Aorta (tissue), 5 donors: Measurements from ENCODE around the gene ABCA1. TPM values are rescaled to one million over a fixed set of nuclear protein-coding genes. Genes with fewer than 3 reads are reported as not detected.
"Not testable (repeated sequence)": the region's sequence is repeated elsewhere in the genome, so short reads cannot be mapped to it uniquely, and the experiment has no call there.

ENCODE experiments used
- ATAC-seq: fragments of 200-7000 bp; cut with Tn5 transposase; one replicate; pipeline ENCODE4 v1.9.1; 2022; ENCODE audit warnings: moderate library complexity; ENCODE audit not compliant: low FRiP score
- DNase-seq, 2 donors: peaks; one replicate each; pipeline ENCODE4 v3.0.0-alpha.2; 2020
- H3K27ac ChIP-seq, 2 donors: one replicate each; pipeline ENCODE4 v1.5.1; 2013; ENCODE audit warnings: low read length in 2 of 2, mild to moderate bottlenecking in 2 of 2, moderate library complexity in 2 of 2, control low read depth in 1 of 2, inconsistent platforms in 1 of 2, low read depth in 1 of 2
- H3K27me3 ChIP-seq, 2 donors: one replicate each; pipeline ENCODE4 v1.6.1; 2013; ENCODE audit warnings: control low read depth in 1 of 2, low read length in 1 of 2, mild to moderate bottlenecking in 1 of 2, moderate library complexity in 1 of 2; ENCODE audit not compliant: insufficient read depth in 2 of 2, control insufficient read depth in 1 of 2
- H3K36me3 ChIP-seq, 2 donors: one replicate each; pipeline ENCODE4 v1.6.1; 2013; ENCODE audit warnings: control low read depth in 1 of 2, low read length in 1 of 2, mild to moderate bottlenecking in 1 of 2; ENCODE audit not compliant: insufficient read depth in 2 of 2, control insufficient read depth in 1 of 2
- H3K4me1 ChIP-seq, 2 donors: one replicate each; pipeline ENCODE4 v1.6.1; 2013; ENCODE audit warnings: low read length in 2 of 2, control low read depth in 1 of 2, mild to moderate bottlenecking in 1 of 2, moderate library complexity in 1 of 2; ENCODE audit not compliant: insufficient read depth in 2 of 2, control insufficient read depth in 1 of 2
- H3K4me3 ChIP-seq, 2 donors: one replicate each; pipeline ENCODE4 v1.5.1; 2013; ENCODE audit warnings: low read length in 2 of 2, control low read depth in 1 of 2, mild to moderate bottlenecking in 1 of 2
- H3K9me3 ChIP-seq: one replicate; pipeline ENCODE4 v1.6.1; 2013; ENCODE audit warnings: mild to moderate bottlenecking, low read length; ENCODE audit not compliant: control insufficient read depth
- WGBS, 2 donors: extraction: QIAGEN DNeasy Blood & Tissue Kit; methylation state at CpG; one replicate each; pipeline ENCODE4 v1.1.7; 2013; 5-methylcytosine and 5-hydroxymethylcytosine counted together
- intact Hi-C, 2 donors: fragments of 100-400 bp; cut with DNase I; formaldehyde crosslinking; loops; one replicate each; pipeline versions ENCODE4 v1.14.2 to v1.15.0; 2022
- polyA plus RNA-seq, 2 donors: library from polyadenylated mRNA; stranded (reverse); fragments of 200-250 nt; gene quantifications; one replicate each; pipeline ENCODE4 v1.2.3, GENCODE V29; 2013
- total RNA-seq, 2 donors: library from RNA; stranded (reverse); fragmentation: NEBNext Ultra II Directional; extraction: Animal tissue kit (Norgen Biotek cat#: 25700); gene quantifications; one replicate each; pipeline ENCODE4 v1.2.1, GENCODE V29; 2021
- donor health status: healthy with polysubstance abuse.
- donor health status: Bipolar disorder and iron deficiency.
- donor health status: DM: no; HTN: no; CAD: no.
- donor health status: DM: no; HTN: no; CAD: no.
- donor health status: DM: yes; HTN: yes; CAD: no.

ABCA1 gene
- total and polyA plus RNA-seq, 4 donors, result 5.4 to 44.7 (median 19.7) TPM

GRCh38 chr9:104958006-104958405, 30.1 kb upstream of the ABCA1 start:
- ATAC-seq, H3K9me3 ChIP-seq, DNase-seq, intact Hi-C loops, H3K27ac ChIP-seq, H3K4me1 ChIP-seq, H3K27me3 ChIP-seq, H3K4me3 ChIP-seq, H3K36me3 ChIP-seq: not testable (repeated sequence)
- 63 to 84% methylated on average over 4 of the region's 4 CpGs for WGBS, 2 donors

DNA sequence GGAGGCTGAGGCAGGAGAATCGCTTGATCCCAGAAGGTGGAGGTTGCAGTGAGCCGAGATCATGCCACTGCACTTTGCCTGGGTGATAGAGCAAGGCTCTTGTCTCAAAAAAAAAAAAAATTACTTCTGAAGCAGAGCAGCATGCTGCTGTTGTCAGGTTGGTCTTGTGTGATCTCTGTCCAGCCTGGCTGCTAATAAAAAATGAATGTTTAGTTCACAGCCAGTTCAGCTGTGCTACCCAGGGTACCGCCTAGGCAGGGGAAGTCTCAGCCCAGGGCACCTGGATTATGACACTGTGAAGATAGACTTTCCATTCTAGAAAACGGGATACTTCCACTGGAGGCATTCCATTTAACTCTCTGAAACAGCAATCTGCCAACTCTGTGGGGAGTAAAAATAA, 23.5 kb upstream of the ABCA1 start:
- WGBS, 2 donors, result 60 to 66% methylated on average over 4 of the region's 4 CpGs
- DNase-seq (no peak), ATAC-seq (no peak)
- H3K4me1 ChIP-seq, result no peaks in the 10 kb centered on the region
- no peaks in the 10 kb centered on the region for H3K9me3 ChIP-seq
- intact Hi-C loops, result no loop called here
- H3K27me3 ChIP-seq, result no peaks in the 10 kb centered on the region
- H3K27ac ChIP-seq, result no peak overlapping the region
- no peaks in the 10 kb centered on the region for H3K36me3 ChIP-seq
- no peak overlapping the region for H3K4me3 ChIP-seq

DNA sequence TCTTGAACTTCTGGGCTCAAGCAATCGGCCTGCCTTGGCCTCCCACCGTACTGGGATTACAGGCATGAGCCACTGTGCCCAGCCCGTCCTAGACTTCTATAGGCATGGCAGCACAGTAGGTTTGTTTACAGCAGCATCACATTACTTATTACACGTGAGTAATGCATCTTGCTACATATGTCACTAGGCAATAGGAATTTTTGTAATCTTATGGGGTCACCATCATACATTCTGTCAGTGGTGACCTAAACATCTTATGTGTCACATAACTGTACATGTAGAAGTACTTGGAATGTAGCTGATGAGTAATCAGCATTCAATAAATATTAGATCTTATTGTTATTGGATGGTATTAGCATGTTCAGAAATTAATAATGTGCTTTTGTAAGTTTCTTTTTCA, 22.9 kb upstream of the ABCA1 start:
- Histone ChIP-seq H3K27me3 (no peaks in the 10 kb centered on the region), H3K27ac (no peak overlapping the region), H3K9me3 (no peaks in the 10 kb centered on the region), H3K4me3 (no peak overlapping the region), H3K36me3 (no peaks in the 10 kb centered on the region), H3K4me1 (no peaks in the 10 kb centered on the region)
- no peak for ATAC-seq
- intact Hi-C loops, result no loop called here
- DNase-seq, result no peak
- WGBS, 2 donors, result 94 to 95% methylated on average over 4 of the region's 4 CpGs

- Histone ChIP-seq H3K4me3 (no peak overlapping the region), H3K9me3 (no peaks in the 10 kb centered on the region), H3K27me3 (no peaks in the 10 kb centered on the region), H3K36me3 (no peaks in the 10 kb centered on the region), H3K4me1 (no peaks in the 10 kb centered on the region), H3K27ac (no peak overlapping the region)
- no peak for ATAC-seq
- intact Hi-C loops, result no loop called here
- no peak for DNase-seq
- WGBS, 2 donors, result 87 to 88% methylated on average over 3 of the region's 3 CpGs
Measured at GRCh38 chr9:104948277-104948676, 20.3 kb upstream of the ABCA1 start.

DNA sequence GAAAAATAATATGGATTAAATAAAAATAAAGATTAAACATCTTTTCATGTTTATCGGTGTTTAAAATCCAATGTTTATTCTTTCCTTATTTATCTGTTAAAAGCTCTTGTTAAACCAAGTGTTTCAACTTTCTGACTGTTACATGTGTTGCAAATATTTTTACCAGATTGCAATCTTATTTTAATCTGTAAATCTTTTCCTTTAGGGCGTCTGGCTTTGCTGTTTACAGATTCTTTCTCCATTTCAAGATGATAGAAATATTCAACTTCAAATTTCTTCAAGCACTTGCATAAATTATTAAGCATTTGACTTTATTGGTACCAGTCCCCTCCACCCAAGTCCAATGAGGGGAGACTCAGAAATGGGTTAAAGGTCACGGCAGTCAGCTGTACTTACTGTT, 16.9 kb upstream of the ABCA1 start:
- no peaks in the 10 kb centered on the region for H3K4me1 ChIP-seq
- no peak for DNase-seq
- H3K9me3 ChIP-seq, result no peaks in the 10 kb centered on the region
- H3K4me3 ChIP-seq, result no peak overlapping the region
- H3K27ac ChIP-seq, result no peak overlapping the region
- 86 to 88% methylated on average over 3 of the region's 3 CpGs for WGBS, 2 donors
- ATAC-seq, result no peak
- H3K27me3 ChIP-seq, result no peaks in the 10 kb centered on the region
- H3K36me3 ChIP-seq, result no peaks in the 10 kb centered on the region
- intact Hi-C loops, result no loop called here

GRCh38 chr9:104944356-104944755, 16.4 kb upstream of the ABCA1 start:
- DNase-seq (no peak), ATAC-seq (no peak)
- H3K36me3 ChIP-seq, result no peaks in the 10 kb centered on the region
- H3K4me1 ChIP-seq, result no peaks in the 10 kb centered on the region
- H3K4me3 ChIP-seq, result no peak overlapping the region
- H3K9me3 ChIP-seq, result no peaks in the 10 kb centered on the region
- intact Hi-C loops, result no loop called here
- H3K27me3 ChIP-seq, result no peaks in the 10 kb centered on the region
- WGBS, 2 donors, result 66 to 81% methylated on average over 2 of the region's 2 CpGs
- no peak overlapping the region for H3K27ac ChIP-seq

GRCh38 chr9:104941597-104941996, 13.6 kb upstream of the ABCA1 start:
- Histone ChIP-seq H3K27ac (no peak overlapping the region), H3K4me1 (no peaks in the 10 kb centered on the region), H3K4me3 (no peak overlapping the region), H3K9me3 (no peaks in the 10 kb centered on the region), H3K27me3 (no peaks in the 10 kb centered on the region), H3K36me3 (no peaks in the 10 kb centered on the region)
- intact Hi-C loops, result no loop called here
- WGBS, 2 donors, result 19 to 36% methylated on average over 1 of the region's 1 CpG
- DNase-seq (no peak), ATAC-seq (no peak)

- ATAC-seq (no peak), DNase-seq (no peak)
- H3K4me3 ChIP-seq, result no peak overlapping the region
- no peaks in the 10 kb centered on the region for H3K4me1 ChIP-seq
- intact Hi-C loops, result no loop called here
- no peaks in the 10 kb centered on the region for H3K9me3 ChIP-seq
- no peaks in the 10 kb centered on the region for H3K27me3 ChIP-seq
- WGBS, 2 donors, result 82 to 90% methylated on average over 3 of the region's 3 CpGs
- no peaks in the 10 kb centered on the region for H3K36me3 ChIP-seq
- H3K27ac ChIP-seq, result no peak overlapping the region
Measured at GRCh38 chr9:104936291-104936690, 8.3 kb upstream of the ABCA1 start.

GRCh38 chr9:104935501-104935810, 7.5 kb upstream of the ABCA1 start:
- DNase-seq, H3K4me3 ChIP-seq, H3K36me3 ChIP-seq, H3K4me1 ChIP-seq, intact Hi-C loops, H3K27ac ChIP-seq, H3K9me3 ChIP-seq, H3K27me3 ChIP-seq, ATAC-seq: not testable (repeated sequence)
- WGBS, 2 donors, result 75 to 80% methylated on average over 7 of the region's 7 CpGs
